H9 (cell line): ENCODE results near the gene SH3TC1. TPM values are rescaled to one million over a fixed set of nuclear protein-coding genes. Genes with fewer than 3 reads are reported as not detected.

Source experiments
- DNase-seq: peaks from one replicate; pipeline ENCODE4 v3.0.0-alpha.2; 2017
- H2AFZ ChIP-seq: one replicate; pipeline ENCODE4 v1.6.1; 2013; ENCODE audit warnings: mild to moderate bottlenecking, low read length, control low read depth, moderate library complexity
- H2AK5ac ChIP-seq: 2 replicates; pipeline ENCODE4 v1.6.1; 2013; ENCODE audit warnings: low read length, control low read depth, mixed read lengths; ENCODE audit not compliant: insufficient read length
- H2BK120ac ChIP-seq: one replicate; pipeline ENCODE4 v1.6.1; 2013; ENCODE audit warnings: low read depth, mild to moderate bottlenecking, low read length, control low read depth, inconsistent platforms; ENCODE audit not compliant: poor library complexity, severe bottlenecking
- H2BK12ac ChIP-seq: 2 replicates; pipeline ENCODE4 v1.6.1; 2013; ENCODE audit warnings: low read length, control low read depth, mixed read lengths, low read depth; ENCODE audit not compliant: insufficient read length
- H2BK15ac ChIP-seq: 2 replicates; pipeline ENCODE4 v1.6.1; 2013; ENCODE audit warnings: low read depth, low read length, control low read depth
- H2BK20ac ChIP-seq: one replicate; pipeline ENCODE4 v1.6.1; 2013; ENCODE audit warnings: low read depth, mild to moderate bottlenecking, low read length, control low read depth, inconsistent platforms; ENCODE audit not compliant: poor library complexity, severe bottlenecking
- H2BK5ac ChIP-seq: 2 replicates; pipeline ENCODE4 v1.6.1; 2013; ENCODE audit warnings: low read length, control low read depth, mixed read lengths; ENCODE audit not compliant: insufficient read length
- H3K14ac ChIP-seq: 2 replicates; pipeline ENCODE4 v1.6.1; 2013; ENCODE audit warnings: low read length, control low read depth; ENCODE audit not compliant: insufficient read depth
- H3K18ac ChIP-seq: 2 replicates; pipeline ENCODE4 v1.6.1; 2013; ENCODE audit warnings: low read depth, mild to moderate bottlenecking, mixed read lengths, low read length, control low read depth; ENCODE audit not compliant: insufficient read length
- H3K23ac ChIP-seq: 2 replicates; pipeline ENCODE4 v1.6.1; 2013; ENCODE audit warnings: low read length, control low read depth, mixed read lengths, low read depth; ENCODE audit not compliant: insufficient read length
- H3K23me2 ChIP-seq: 2 replicates; pipeline ENCODE4 v1.6.1; 2013; ENCODE audit warnings: low read depth, mild to moderate bottlenecking, mixed read lengths, low read length, control low read depth; ENCODE audit not compliant: insufficient read length, poor library complexity, severe bottlenecking
- H3K27ac ChIP-seq: 2 replicates; pipeline ENCODE4 v1.5.1; 2013; ENCODE audit warnings: low read length, control low read depth, mixed read lengths, low read depth; ENCODE audit not compliant: insufficient read length
- H3K27me3 ChIP-seq: 2 replicates; pipeline ENCODE4 v1.6.1; 2013; ENCODE audit warnings: low read length, control low read depth, inconsistent platforms; ENCODE audit not compliant: insufficient read depth
- H3K4ac ChIP-seq: 2 replicates; pipeline ENCODE4 v1.6.1; 2013; ENCODE audit warnings: low read depth, mild to moderate bottlenecking, control low read depth, inconsistent platforms, low read length, moderate library complexity
- H3K4me1 ChIP-seq: 2 replicates; pipeline ENCODE4 v1.6.1; 2013; ENCODE audit warnings: low read length, control low read depth, inconsistent platforms; ENCODE audit not compliant: insufficient read depth
- H3K4me2 ChIP-seq: 2 replicates; pipeline ENCODE4 v1.6.1; 2013; ENCODE audit warnings: low read length, control low read depth, mixed read lengths; ENCODE audit not compliant: insufficient read length, insufficient read depth
- H3K56ac ChIP-seq: 2 replicates; pipeline ENCODE4 v1.6.1; 2013; ENCODE audit warnings: low read depth, mild to moderate bottlenecking, mixed read lengths, low read length, control low read depth; ENCODE audit not compliant: insufficient read length
- H3K79me1 ChIP-seq: 2 replicates; pipeline ENCODE4 v1.6.1; 2013; ENCODE audit warnings: low read depth, mild to moderate bottlenecking, moderate library complexity, low read length, control low read depth, inconsistent platforms; ENCODE audit not compliant: insufficient read depth, poor library complexity, severe bottlenecking
- H3K79me2 ChIP-seq: 2 replicates; pipeline ENCODE4 v1.6.1; 2013; ENCODE audit warnings: low read length, control low read depth, inconsistent platforms; ENCODE audit not compliant: insufficient read depth
- H3K9ac ChIP-seq: 2 replicates; pipeline ENCODE4 v1.6.1; 2013; ENCODE audit warnings: low read length, control low read depth, mixed read lengths; ENCODE audit not compliant: insufficient read length; ENCODE audit errors: extremely low read depth
- H3K9me3 ChIP-seq: one replicate; pipeline ENCODE4 v1.6.1; 2013; ENCODE audit warnings: low read depth, low read length, inconsistent platforms; ENCODE audit not compliant: control insufficient read depth
- H3T11ph ChIP-seq: one replicate; pipeline ENCODE4 v1.6.1; 2013; ENCODE audit warnings: mild to moderate bottlenecking, low read length, control low read depth, inconsistent platforms
- H4K20me1 ChIP-seq: one replicate; pipeline ENCODE4 v1.6.1; 2013; ENCODE audit not compliant: control insufficient read depth, insufficient read length, insufficient read depth
- H4K5ac ChIP-seq: 2 replicates; pipeline ENCODE4 v1.6.1; 2013; ENCODE audit warnings: low read depth, mild to moderate bottlenecking, mixed read lengths, low read length, control low read depth; ENCODE audit not compliant: insufficient read length
- H4K8ac ChIP-seq: replicated peaks from 2 replicates; pipeline ENCODE4 v1.6.1; 2013; ENCODE audit warnings: low read length, control low read depth, mixed read lengths, low read depth; ENCODE audit not compliant: insufficient read length
- H4K91ac ChIP-seq: 2 replicates; pipeline ENCODE4 v1.6.1; 2013; ENCODE audit warnings: low read depth, mild to moderate bottlenecking, moderate library complexity, mixed read lengths, low read length, control low read depth; ENCODE audit not compliant: insufficient read length
- H3K27ac Mint-ChIP-seq, 3 experiments: 2 replicates in 2 of 3; 3 replicates in 1 of 3; pipeline ENCODE4 v1.8.0; 2020 to 2021; ENCODE audit warnings: mixed read lengths in 3 of 3, mild to moderate bottlenecking in 1 of 3, moderate library complexity in 1 of 3
- H3K27me3 Mint-ChIP-seq: 2 replicates; pipeline ENCODE4 v1.8.0; 2021; ENCODE audit warnings: low read depth, mild to moderate bottlenecking, moderate library complexity, mixed read lengths
- H3K36me3 Mint-ChIP-seq, 3 experiments: 2 replicates in 2 of 3; 3 replicates in 1 of 3; pipeline ENCODE4 v1.8.0; 2020 to 2021; ENCODE audit warnings: low read depth in 3 of 3, mixed read lengths in 3 of 3; ENCODE audit not compliant: insufficient read depth in 1 of 3
- H3K4me1 Mint-ChIP-seq, 2 experiments: 2 replicates each; pipeline ENCODE4 v1.8.0; 2020; ENCODE audit warnings: mixed read lengths in 2 of 2
- H3K4me3 Mint-ChIP-seq, 2 experiments: 2 replicates in 1 of 2; 3 replicates in 1 of 2; pipeline ENCODE4 v1.8.0; 2020 to 2021; ENCODE audit warnings: mild to moderate bottlenecking in 2 of 2, mixed read lengths in 2 of 2, moderate library complexity in 1 of 2
- H3K9me3 Mint-ChIP-seq, 2 experiments: 2 replicates in 1 of 2; 3 replicates in 1 of 2; pipeline ENCODE4 v1.8.0; 2020; ENCODE audit warnings: mild to moderate bottlenecking in 2 of 2, mixed read lengths in 2 of 2, moderate library complexity in 1 of 2
- WGBS: extraction: QIAGEN DNeasy Blood & Tissue Kit; methylation state at CpG from one replicate; pipeline ENCODE4 v1.1.7; 2013; ENCODE audit warnings: missing lambda C conversion rate, low lambda C conversion rate, mixed read lengths; ENCODE audit not compliant: insufficient read length; ENCODE audit errors: extremely low coverage; 5-methylcytosine and 5-hydroxymethylcytosine counted together
- total RNA-seq: library from RNA; stranded (reverse); gene quantifications from 2 replicates; pipeline ENCODE4 v1.2.1, GENCODE V29; 2021
- TF ChIP-seq, protein P1 (sequence below): fragments of 200-600 bp; sonication (generic); conservative IDR thresholded peaks from 3 replicates; pipeline ENCODE4 v1.8.0; 2021; ENCODE audit warnings: antibody characterized with exemption, mild to moderate bottlenecking

SH3TC1 gene
- total RNA-seq, 1 experiment from 2014 or later = 0.74 TPM

GRCh38 chr4:8191136-8191747 is 7.8 kb upstream of the SH3TC1 start:
- Histone ChIP-seq H3K18ac (no peak overlapping the region), H3K79me1 (no peaks in the 10 kb centered on the region), H3K27me3 (no peaks in the 10 kb centered on the region), H4K5ac (no peak overlapping the region), H3K23me2 (no peaks in the 10 kb centered on the region), H3K27ac (no peak overlapping the region), H2BK15ac (no peak overlapping the region), H3K4ac (no peak overlapping the region), H3K79me2 (no peaks in the 10 kb centered on the region), H2AFZ (no peak overlapping the region), H2BK12ac (no peak overlapping the region), H3K14ac (no peak overlapping the region), H3K23ac (no peak overlapping the region), H3K4me1 (no peaks in the 10 kb centered on the region), H3K4me2 (no peak overlapping the region), H2BK5ac (no peak overlapping the region), H3K9ac (no peak overlapping the region), H4K91ac (no peak overlapping the region), H4K20me1 (no peaks in the 10 kb centered on the region), H2AK5ac (no peak overlapping the region), H3T11ph (no peak overlapping the region), H2BK20ac (no peak overlapping the region), H3K56ac (no peak overlapping the region), H4K8ac (no peak overlapping the region), H2BK120ac (no peak overlapping the region), H3K9me3 (no peaks in the 10 kb centered on the region)
- Mint-ChIP-seq H3K36me3 (no peaks in the 10 kb centered on the region), H3K27me3 (no peaks in the 10 kb centered on the region), H3K27ac (0 out of 7 replicates have a peak overlapping the region, but pooled peaks of 1 of the 3 experiments have one; percentile 44), H3K9me3 (no peaks in the 10 kb centered on the region), H3K4me3 (no peak overlapping the region), H3K4me1 (peaks cover 6 to 9% of the 10 kb centered on the region in 2 experiments; a peak in 3 of 4 replicates)
- WGBS = no CpG with 5 or more reads among the region's 23 CpGs
- TF ChIP-seq, protein P1, sequence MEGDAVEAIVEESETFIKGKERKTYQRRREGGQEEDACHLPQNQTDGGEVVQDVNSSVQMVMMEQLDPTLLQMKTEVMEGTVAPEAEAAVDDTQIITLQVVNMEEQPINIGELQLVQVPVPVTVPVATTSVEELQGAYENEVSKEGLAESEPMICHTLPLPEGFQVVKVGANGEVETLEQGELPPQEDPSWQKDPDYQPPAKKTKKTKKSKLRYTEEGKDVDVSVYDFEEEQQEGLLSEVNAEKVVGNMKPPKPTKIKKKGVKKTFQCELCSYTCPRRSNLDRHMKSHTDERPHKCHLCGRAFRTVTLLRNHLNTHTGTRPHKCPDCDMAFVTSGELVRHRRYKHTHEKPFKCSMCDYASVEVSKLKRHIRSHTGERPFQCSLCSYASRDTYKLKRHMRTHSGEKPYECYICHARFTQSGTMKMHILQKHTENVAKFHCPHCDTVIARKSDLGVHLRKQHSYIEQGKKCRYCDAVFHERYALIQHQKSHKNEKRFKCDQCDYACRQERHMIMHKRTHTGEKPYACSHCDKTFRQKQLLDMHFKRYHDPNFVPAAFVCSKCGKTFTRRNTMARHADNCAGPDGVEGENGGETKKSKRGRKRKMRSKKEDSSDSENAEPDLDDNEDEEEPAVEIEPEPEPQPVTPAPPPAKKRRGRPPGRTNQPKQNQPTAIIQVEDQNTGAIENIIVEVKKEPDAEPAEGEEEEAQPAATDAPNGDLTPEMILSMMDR = no peak
- DNase-seq = no peak
